Mesodermal cell (in vitro differentiated cells): ENCODE results near the gene PPP1R2.

Source experiments
- H3K27ac ChIP-seq: 2 replicates; pipeline ENCODE4 v1.7.0; 2013; ENCODE audit warnings: mild to moderate bottlenecking, low read depth, low read length, moderate library complexity; ENCODE audit not compliant: severe bottlenecking
- H3K36me3 ChIP-seq: 2 replicates; pipeline ENCODE4 v1.7.1; 2013; ENCODE audit warnings: mild to moderate bottlenecking, low read length, moderate library complexity; ENCODE audit not compliant: control insufficient read depth, insufficient read depth
- H3K4me1 ChIP-seq: one replicate; pipeline ENCODE4 v1.7.1; 2013; ENCODE audit warnings: mild to moderate bottlenecking, low read length; ENCODE audit not compliant: insufficient read depth, control insufficient read depth, poor library complexity, severe bottlenecking
- H3K4me3 ChIP-seq: 2 replicates; pipeline ENCODE4 v1.7.0; 2013; ENCODE audit warnings: low read length, control low read depth, mild to moderate bottlenecking; ENCODE audit not compliant: insufficient read depth, poor library complexity, severe bottlenecking; ENCODE audit errors: extremely low read depth
- H3K9me3 ChIP-seq: 2 replicates; pipeline ENCODE4 v1.7.1; 2013; ENCODE audit warnings: mild to moderate bottlenecking, low read length, moderate library complexity; ENCODE audit not compliant: control insufficient read depth
- WGBS, 2 experiments: methylation state at CpG; one replicate each; pipeline ENCODE4 v1.1.5; 2013; ENCODE audit warnings: missing lambda C conversion rate in 2 of 2; ENCODE audit not compliant: insufficient coverage in 2 of 2; 5-methylcytosine and 5-hydroxymethylcytosine counted together

The PPP1R2 gene

GRCh38 chr3:195580744-195581443 lies 37.8 kb upstream of the PPP1R2 start:
- Histone ChIP-seq H3K9me3 (no peaks in the 10 kb centered on the region), H3K4me3 (no peak overlapping the region), H3K36me3 (no peaks in the 10 kb centered on the region), H3K27ac (no peak overlapping the region), H3K4me1 (no peaks in the 10 kb centered on the region)
- 92 to 100% methylated on average over 2 to 3 of the region's 6 CpGs for WGBS, 2 experiments

GRCh38 chr3:195579281-195579680 lies 36.2 kb upstream of the PPP1R2 start:
- no peaks in the 10 kb centered on the region for H3K4me1 ChIP-seq
- no peak overlapping the region for H3K4me3 ChIP-seq
- H3K9me3 ChIP-seq, result no peaks in the 10 kb centered on the region
- H3K27ac ChIP-seq, result no peak overlapping the region
- WGBS, 2 experiments, result 87 to 92% methylated on average over 11 to 12 of the region's 12 CpGs
- no peaks in the 10 kb centered on the region for H3K36me3 ChIP-seq

GRCh38 chr3:195578565-195578964 lies 35.4 kb upstream of the PPP1R2 start:
- WGBS, 2 experiments, result 87 to 96% methylated on average over 3 to 5 of the region's 6 CpGs
- Histone ChIP-seq H3K9me3 (no peaks in the 10 kb centered on the region), H3K36me3 (no peaks in the 10 kb centered on the region), H3K4me1 (no peaks in the 10 kb centered on the region), H3K27ac (no peak overlapping the region), H3K4me3 (no peak overlapping the region)

DNA sequence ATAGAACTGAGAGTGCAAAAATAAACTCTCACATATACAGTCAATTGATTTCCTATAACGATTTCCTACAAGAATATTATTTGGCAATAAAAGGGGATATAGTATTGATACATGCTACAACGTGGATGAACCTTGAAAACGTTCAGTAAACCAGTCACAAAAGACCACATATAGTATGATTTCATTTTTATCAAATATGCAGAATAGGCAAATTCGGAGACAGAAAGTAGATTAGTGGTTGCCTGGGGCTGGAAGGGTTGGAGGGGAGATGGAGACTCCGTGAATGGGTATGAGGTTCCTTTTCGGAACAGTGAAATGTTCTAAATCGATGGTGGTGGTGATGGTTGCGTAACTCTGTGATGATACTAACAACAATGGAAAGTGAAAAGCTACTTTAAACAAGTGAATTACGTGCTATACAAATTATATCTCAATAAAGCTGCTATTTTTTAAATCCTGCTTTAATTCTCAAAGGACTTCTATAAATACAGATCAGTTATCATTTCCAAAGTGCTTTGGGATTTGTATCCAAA lies 34.6 kb upstream of the PPP1R2 start:
- Histone ChIP-seq H3K4me3 (no peak overlapping the region), H3K9me3 (no peaks in the 10 kb centered on the region), H3K27ac (no peak overlapping the region), H3K36me3 (no peaks in the 10 kb centered on the region), H3K4me1 (no peaks in the 10 kb centered on the region)
- 56 to 70% methylated on average over 4 to 5 of the region's 9 CpGs for WGBS, 2 experiments

- H3K36me3 ChIP-seq, result no peaks in the 10 kb centered on the region
- WGBS, 2 experiments, result 92 to 100% methylated on average over 2 to 5 of the region's 8 CpGs
- H3K4me1 ChIP-seq, result no peaks in the 10 kb centered on the region
- H3K27ac ChIP-seq, result no peak overlapping the region
- no peak overlapping the region for H3K4me3 ChIP-seq
- no peaks in the 10 kb centered on the region for H3K9me3 ChIP-seq
Observed at GRCh38 chr3:195574497-195575304, 31.6 kb upstream of the PPP1R2 start.

DNA sequence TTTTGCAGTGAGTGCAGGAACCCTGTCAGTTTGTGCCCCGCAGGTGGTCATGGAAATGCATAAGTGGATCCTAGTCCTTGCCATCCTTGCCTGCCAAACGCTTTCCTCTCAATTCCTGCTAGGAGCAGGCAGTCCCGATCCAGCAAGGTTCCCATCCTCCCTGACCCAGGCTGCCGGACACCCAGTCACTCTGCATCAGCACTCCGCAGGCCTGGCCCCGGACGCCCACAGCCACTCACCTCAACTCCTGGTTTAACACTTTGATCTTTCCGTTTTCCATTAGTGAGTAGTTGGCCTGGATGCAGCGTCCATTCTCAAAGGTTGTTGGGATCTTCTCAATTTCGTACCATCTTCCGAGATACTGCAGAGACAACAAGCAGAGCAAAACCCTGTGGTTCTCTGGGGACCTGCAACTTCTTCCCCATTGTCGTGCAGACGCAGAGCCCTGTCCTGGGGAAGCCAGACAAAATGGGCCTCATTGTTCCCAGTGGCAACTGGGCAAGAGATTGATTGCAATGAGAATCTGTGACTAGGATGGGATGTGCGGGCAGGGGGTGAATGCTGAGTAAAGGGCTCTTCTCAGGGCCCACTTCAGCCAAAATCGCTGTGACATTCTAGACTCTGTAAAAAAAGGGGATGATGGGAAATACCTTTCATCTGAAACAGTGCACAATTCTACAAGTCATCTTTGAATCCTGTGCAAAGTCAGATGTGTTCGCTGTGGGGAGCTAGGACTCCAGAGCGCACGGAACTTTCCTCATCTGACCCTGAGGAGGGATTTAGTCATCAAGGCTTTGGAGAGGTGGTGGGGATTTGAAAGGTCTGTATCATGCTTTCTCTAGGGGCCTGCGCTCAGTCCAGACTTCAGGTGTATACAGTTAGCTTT lies 30.7 kb upstream of the PPP1R2 start:
- no peak overlapping the region for H3K4me3 ChIP-seq
- 88 to 96% methylated on average over 15 to 17 of the region's 19 CpGs for WGBS, 2 experiments
- H3K36me3 ChIP-seq, result no peaks in the 10 kb centered on the region
- H3K4me1 ChIP-seq, result no peaks in the 10 kb centered on the region
- no peak overlapping the region for H3K27ac ChIP-seq
- no peaks in the 10 kb centered on the region for H3K9me3 ChIP-seq

DNA sequence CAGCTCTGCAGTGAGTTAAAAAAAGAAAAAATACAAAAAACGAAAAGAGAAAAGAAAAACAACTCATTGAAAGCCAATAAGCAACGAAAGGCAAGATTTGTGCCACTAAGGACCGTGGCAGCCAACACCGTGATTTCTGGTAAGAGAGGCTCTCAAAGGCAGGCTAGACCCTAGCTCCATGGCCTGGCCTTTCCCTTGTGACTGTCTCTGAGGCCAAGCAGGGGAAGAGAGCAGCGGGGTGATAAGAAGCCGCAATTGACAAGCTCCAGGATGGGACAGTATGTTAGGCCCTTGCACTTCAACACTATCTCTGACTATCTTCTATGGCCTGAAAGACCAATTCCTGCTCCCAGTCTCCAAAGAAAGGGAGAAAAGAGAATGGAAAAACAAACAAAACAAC lies 28.2 kb upstream of the PPP1R2 start:
- Histone ChIP-seq H3K4me3 (no peak overlapping the region), H3K4me1 (no peaks in the 10 kb centered on the region), H3K27ac (no peak overlapping the region), H3K9me3 (no peaks in the 10 kb centered on the region), H3K36me3 (no peaks in the 10 kb centered on the region)
- 92 to 95% methylated on average over 3 to 5 of the region's 6 CpGs for WGBS, 2 experiments

- Histone ChIP-seq H3K27ac (no peak overlapping the region), H3K4me1 (no peaks in the 10 kb centered on the region), H3K4me3 (no peak overlapping the region), H3K9me3 (no peaks in the 10 kb centered on the region), H3K36me3 (no peaks in the 10 kb centered on the region)
- 94 to 97% methylated on average over 6 to 9 of the region's 9 CpGs for WGBS, 2 experiments
Observed at GRCh38 chr3:195570912-195571311, 27.8 kb upstream of the PPP1R2 start.

- no peak overlapping the region for H3K4me3 ChIP-seq
- 67 to 84% methylated on average over 3 of the region's 6 CpGs for WGBS, 2 experiments
- no peaks in the 10 kb centered on the region for H3K9me3 ChIP-seq
- H3K27ac ChIP-seq, result no peak overlapping the region
- no peaks in the 10 kb centered on the region for H3K4me1 ChIP-seq
- no peaks in the 10 kb centered on the region for H3K36me3 ChIP-seq
Observed at GRCh38 chr3:195570344-195570743, 27.2 kb upstream of the PPP1R2 start.

GRCh38 chr3:195568630-195569029 lies 25.5 kb upstream of the PPP1R2 start:
- no peaks in the 10 kb centered on the region for H3K4me1 ChIP-seq
- no peaks in the 10 kb centered on the region for H3K36me3 ChIP-seq
- no peak overlapping the region for H3K4me3 ChIP-seq
- no peak overlapping the region for H3K27ac ChIP-seq
- no peaks in the 10 kb centered on the region for H3K9me3 ChIP-seq
- WGBS, 2 experiments, result 87 to 90% methylated on average over 3 to 4 of the region's 5 CpGs
